HFFc6 (cell line): Measurements from ENCODE around the gene MROH2A. TPM values are rescaled to one million over a fixed set of nuclear protein-coding genes. Genes with fewer than 3 reads are reported as not detected.

Source experiments
- DNase-seq: peaks from one replicate; pipeline ENCODE4 v3.0.0-alpha.2; 2018
- H3K27ac Mint-ChIP-seq: 2 replicates; pipeline ENCODE4 v1.8.0; 2020; ENCODE audit warnings: mild to moderate bottlenecking, mixed read lengths
- H3K27me3 Mint-ChIP-seq: 2 replicates; pipeline ENCODE4 v1.8.0; 2021; ENCODE audit warnings: mild to moderate bottlenecking, moderate library complexity, mixed read lengths; ENCODE audit not compliant: insufficient read depth
- H3K36me3 Mint-ChIP-seq: 2 replicates; pipeline ENCODE4 v1.8.0; 2021; ENCODE audit warnings: low read depth, mixed read lengths
- H3K4me1 Mint-ChIP-seq: 2 replicates; pipeline ENCODE4 v1.8.0; 2020; ENCODE audit warnings: low read depth, mixed read lengths
- H3K4me3 Mint-ChIP-seq: 2 replicates; pipeline ENCODE4 v1.8.0; 2020; ENCODE audit warnings: mild to moderate bottlenecking, moderate library complexity, mixed read lengths
- H3K9me3 Mint-ChIP-seq: 2 replicates; pipeline ENCODE4 v1.8.0; 2020; ENCODE audit warnings: mild to moderate bottlenecking, mixed read lengths
- total RNA-seq, 6 experiments: library from RNA; stranded (reverse); fragmentation: NEBNext Ultra II Directional; extraction: Animal tissue kit (Norgen Biotek cat#: 25700); gene quantifications; 2 replicates in 1 of 6; 3 replicates in 5 of 6; pipeline ENCODE4 v1.2.3, GENCODE V29; 2021
- TF ChIP-seq, protein P1 (sequence below): fragments of 200-600 bp; sonication (generic); IDR thresholded peaks from 2 replicates; pipeline ENCODE4 v1.5.0; 2021; ENCODE audit warnings: antibody characterized with exemption, mild to moderate bottlenecking

MROH2A gene
- total RNA-seq, 6 experiments from 2014 or later = not detected

DNA sequence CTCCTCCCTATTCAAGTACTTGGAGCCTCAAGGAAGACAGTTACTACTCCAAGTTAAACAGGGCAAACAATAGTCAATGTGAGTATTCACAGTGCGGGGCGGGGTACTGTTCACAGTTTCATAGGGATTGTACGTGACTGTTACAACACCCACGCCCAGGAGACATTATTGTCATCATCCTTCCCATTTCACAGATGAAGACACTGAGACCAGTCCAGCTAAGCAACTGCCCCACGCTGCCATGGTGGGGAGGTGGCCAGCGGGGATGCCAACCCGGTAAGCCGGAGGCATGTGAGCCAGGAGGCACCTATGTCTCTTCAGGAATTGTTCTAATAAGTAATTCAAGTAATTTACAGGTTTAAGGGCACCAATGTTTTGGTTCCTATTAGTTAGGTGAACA is 75.2 kb downstream of the MROH2A start:
- no peaks in the 10 kb centered on the region for H3K9me3 Mint-ChIP-seq
- peaks cover 24% of the 10 kb centered on the region for H3K36me3 Mint-ChIP-seq
- peaks cover 49% of the 10 kb centered on the region for H3K4me1 Mint-ChIP-seq
- no peak for DNase-seq
- peaks cover 7% of the 10 kb centered on the region for H3K27me3 Mint-ChIP-seq
- peak overlapping the region; percentile 94 for H3K27ac Mint-ChIP-seq
- H3K4me3 Mint-ChIP-seq = peak overlapping the region; percentile 95
- TF ChIP-seq, protein P1, sequence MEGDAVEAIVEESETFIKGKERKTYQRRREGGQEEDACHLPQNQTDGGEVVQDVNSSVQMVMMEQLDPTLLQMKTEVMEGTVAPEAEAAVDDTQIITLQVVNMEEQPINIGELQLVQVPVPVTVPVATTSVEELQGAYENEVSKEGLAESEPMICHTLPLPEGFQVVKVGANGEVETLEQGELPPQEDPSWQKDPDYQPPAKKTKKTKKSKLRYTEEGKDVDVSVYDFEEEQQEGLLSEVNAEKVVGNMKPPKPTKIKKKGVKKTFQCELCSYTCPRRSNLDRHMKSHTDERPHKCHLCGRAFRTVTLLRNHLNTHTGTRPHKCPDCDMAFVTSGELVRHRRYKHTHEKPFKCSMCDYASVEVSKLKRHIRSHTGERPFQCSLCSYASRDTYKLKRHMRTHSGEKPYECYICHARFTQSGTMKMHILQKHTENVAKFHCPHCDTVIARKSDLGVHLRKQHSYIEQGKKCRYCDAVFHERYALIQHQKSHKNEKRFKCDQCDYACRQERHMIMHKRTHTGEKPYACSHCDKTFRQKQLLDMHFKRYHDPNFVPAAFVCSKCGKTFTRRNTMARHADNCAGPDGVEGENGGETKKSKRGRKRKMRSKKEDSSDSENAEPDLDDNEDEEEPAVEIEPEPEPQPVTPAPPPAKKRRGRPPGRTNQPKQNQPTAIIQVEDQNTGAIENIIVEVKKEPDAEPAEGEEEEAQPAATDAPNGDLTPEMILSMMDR = no peak

DNA sequence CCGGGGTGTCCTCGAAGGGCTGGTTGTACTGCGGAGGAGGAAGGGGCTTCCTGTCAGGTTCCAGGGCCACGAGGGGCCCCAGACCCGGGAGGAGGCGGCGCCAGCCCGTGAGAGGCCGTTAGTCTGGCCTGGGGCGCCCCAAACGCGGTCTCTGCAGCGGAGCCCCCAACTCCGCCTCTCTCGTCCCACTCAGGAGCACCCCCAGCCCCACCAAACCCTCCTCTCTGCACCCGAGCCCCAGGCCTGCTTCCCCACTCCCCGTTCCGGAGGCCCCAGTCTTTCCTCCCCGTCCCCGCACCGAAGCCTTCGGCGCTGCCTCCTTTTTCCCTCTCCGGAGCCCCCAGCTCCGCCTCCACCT is 75.7 kb downstream of the MROH2A start:
- H3K27ac Mint-ChIP-seq = peak overlapping the region; percentile 94
- TF ChIP-seq, protein P1 = no peak
- peaks cover 5% of the 10 kb centered on the region for H3K27me3 Mint-ChIP-seq
- peaks cover 44% of the 10 kb centered on the region for H3K4me1 Mint-ChIP-seq
- H3K36me3 Mint-ChIP-seq = peaks cover 18% of the 10 kb centered on the region
- peak overlapping the region; percentile 95 for H3K4me3 Mint-ChIP-seq
- no peaks in the 10 kb centered on the region for H3K9me3 Mint-ChIP-seq
- no peak for DNase-seq

DNA sequence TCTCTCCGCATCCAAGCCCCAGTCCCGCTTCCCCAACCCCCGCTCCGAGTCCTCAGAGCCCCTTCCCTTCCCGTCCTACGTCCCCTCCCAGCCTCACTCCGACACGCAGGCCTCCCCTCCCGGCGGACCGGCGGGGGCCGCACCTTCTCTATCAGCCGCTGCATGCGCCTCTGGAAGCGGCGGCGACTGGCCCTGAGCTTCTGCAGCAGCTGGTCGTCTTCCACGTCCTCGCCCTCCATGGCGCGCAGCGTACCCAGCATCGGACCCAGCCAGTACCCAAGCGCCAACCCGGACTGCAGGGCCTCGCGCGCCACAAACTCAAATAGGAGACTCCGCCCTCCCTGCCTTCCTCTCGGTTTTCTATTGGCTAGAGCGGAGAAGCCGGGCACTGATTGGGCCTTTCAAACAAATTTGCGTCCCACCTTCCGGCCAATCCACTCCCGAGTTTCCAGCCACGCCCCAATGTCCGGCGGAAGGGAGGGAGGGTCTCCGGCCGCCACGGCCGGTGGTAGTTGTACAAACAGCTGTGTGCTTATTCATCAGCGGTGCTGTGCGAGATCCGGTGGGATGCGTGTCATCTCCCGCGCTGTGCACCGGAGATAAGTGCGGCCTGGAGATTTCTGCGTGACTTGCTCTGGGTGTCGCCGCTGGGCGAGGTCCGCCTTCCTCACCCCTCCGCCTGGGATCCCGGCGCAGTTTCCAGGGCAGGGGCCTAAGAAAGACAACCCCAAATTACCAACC is 76.3 kb downstream of the MROH2A start, which contains the start of gene HJURP:
TSS of gene HJURP (minus strand) at position 295 of the 741 bp plus-strand sequence. CDS start at position 260, 35 bp downstream.
- Mint-ChIP-seq H3K27me3 (peaks cover 5% of the 10 kb centered on the region), H3K36me3 (peaks cover 13% of the 10 kb centered on the region), H3K4me3 (peak within 1 kb of the TSS; percentile 95), H3K9me3 (no peaks in the 10 kb centered on the region), H3K4me1 (peaks cover 40% of the 10 kb centered on the region), H3K27ac (peak within 1 kb of the TSS; percentile 94)
- DNase-seq = peak; percentile 94
- TF ChIP-seq, protein P1 = no peak

DNA sequence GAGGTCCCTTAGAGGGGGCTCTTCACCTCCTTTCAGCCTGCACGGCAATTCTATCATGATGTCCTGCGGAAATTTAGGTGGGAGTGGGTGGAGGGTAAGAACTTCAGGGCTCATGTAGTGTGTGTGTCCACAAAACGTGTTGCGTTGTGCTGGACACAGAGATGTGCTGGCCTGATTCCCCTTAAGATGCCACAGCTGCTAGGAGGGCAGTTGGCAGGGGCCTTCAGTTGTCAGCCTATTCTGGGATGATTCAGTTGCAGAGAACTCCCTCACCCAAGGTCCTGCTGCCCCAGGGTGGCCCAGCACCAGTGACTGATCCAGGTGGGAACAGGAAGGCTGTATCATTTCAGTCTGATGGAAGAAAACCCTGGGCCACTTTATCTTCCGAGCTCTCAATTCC is 77.2 kb downstream of the MROH2A start:
- peaks cover 40% of the 10 kb centered on the region for H3K4me1 Mint-ChIP-seq
- TF ChIP-seq, protein P1 = no peak
- H3K9me3 Mint-ChIP-seq = no peaks in the 10 kb centered on the region
- H3K27me3 Mint-ChIP-seq = peaks cover 5% of the 10 kb centered on the region
- H3K27ac Mint-ChIP-seq = 0 out of 2 replicates have a peak overlapping the region, but pooled peaks have one; percentile 94
- peak overlapping the region; percentile 95; the same call in 1 of the 2 replicates for H3K4me3 Mint-ChIP-seq
- H3K36me3 Mint-ChIP-seq = peaks cover 13% of the 10 kb centered on the region
- no peak for DNase-seq

DNA sequence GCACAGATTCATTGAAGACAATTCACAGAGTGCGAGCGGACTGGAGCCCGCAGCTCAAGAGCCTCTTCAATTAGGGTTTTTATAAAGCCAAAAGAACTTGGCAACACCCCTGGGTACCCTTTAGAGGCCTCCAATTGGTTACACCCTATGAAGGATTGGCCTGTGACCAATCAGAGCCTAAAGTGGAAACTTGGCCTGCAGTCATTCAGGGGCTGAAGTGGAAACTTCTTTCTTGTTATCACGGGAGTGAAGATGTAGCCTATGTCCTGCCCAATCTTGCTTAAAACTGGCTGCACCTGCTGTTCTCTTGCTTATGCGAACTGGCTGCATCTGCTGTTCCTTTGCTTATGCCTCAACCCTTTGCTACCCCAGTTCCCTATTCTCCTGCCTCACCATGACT is 78.1 kb downstream of the MROH2A start:
- no peaks in the 10 kb centered on the region for H3K9me3 Mint-ChIP-seq
- no peak overlapping the region for H3K27ac Mint-ChIP-seq
- H3K4me1 Mint-ChIP-seq = peaks cover 38% of the 10 kb centered on the region
- no peak for DNase-seq
- TF ChIP-seq, protein P1 = no peak
- H3K4me3 Mint-ChIP-seq = no peak overlapping the region
- peaks cover 13% of the 10 kb centered on the region for H3K36me3 Mint-ChIP-seq
- peaks cover 5% of the 10 kb centered on the region for H3K27me3 Mint-ChIP-seq
